NOMO-1 (cell line): ENCODE data around the gene LRMDA.
A peak's percentile ranks its signal among the peaks of the same experiment; 100 is the strongest.

ENCODE experiments used
- DNase-seq, 2 experiments: peaks; one replicate each; lab custom pipeline; 2025; ENCODE audit not compliant: unreplicated experiment in 2 of 2; lab: John Stamatoyannopoulos, UW

LRMDA gene

DNA sequence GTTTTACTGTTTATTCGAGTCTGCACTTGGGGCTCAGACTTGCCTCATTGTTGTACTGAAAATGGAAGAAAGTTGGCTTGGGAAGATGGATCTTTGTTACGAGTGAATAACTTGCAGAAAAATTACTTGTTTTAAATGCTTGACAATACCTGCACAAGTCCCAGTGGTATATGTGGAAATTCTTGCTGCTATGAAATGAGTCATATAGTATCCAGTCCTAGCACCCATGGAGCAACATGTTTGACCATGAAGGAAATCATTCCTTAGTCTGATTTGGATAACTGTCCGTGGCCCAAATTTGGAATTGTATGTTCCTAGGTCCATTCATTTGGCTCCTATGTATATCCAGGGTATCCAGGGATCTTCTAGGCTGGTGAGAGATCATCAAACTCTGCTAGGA lies 1109.4 kb downstream of the LRMDA start:
- no peak for DNase-seq

DNA sequence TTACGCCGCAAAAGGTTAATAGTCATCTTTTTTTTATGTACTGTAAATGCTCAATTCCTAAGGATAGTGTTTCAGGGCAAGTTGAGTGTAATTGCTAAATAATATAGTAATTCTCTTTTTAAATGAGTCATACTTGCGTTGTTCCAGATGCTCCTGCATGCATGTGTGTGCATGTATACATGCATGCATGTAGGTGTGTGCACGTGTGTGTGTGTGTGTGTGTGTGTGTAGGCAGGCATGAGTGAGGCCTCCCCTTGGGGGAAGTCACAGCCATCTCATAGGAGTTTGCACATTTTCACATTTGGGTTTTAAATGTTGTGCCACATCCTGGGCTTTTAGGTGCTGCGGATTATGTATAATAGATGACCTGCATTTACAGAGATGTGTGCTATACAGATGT lies 1110.4 kb downstream of the LRMDA start:
- DNase-seq, result no peak

DNA sequence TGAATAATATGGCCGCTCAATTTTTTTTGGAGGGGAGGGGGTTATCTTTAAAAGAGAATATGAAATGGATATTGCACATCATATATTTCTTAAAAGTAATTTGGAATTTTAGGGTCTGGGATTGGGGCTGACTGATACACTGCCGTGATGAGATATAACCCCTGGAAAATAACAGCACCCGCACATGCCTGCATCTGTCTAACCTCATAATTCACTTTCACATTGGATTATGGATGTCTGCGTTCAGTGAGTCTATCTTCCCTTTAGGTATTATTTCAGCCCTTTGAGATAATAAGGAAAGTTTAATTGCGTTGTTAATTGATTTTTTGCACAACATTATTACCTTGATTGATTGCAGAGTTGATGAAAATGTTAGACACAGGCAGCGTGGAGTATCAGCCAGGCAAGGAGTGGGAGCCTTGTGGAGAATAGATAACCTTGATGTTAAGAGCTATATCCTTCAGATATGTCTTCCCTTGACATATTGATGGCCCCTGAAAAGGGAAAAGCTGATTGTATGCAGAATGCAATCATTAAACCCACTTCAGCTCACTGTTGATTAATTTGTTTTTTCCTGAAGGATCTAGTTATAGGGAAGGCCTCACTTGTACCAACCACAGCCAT lies 1111.0 kb downstream of the LRMDA start:
- no peak for DNase-seq

DNA sequence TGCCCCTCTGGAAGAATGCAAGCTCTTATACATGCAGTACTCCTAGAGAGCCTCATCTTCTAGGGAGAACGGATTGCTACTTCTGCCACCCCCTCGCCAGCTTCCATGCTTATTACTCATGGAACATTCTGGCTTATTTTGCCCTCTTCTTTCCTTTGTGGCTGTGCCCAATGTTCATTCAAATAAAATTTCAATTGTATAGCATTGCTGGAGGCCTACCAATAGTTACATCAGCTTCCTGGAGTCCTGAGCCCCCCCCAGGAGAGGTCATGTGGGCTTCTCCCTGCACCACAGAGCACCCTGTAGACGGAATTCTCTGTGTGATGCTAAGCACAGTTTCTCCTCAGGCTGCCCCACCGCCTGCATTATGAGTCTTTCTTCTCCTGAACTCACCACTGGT lies 1112.2 kb downstream of the LRMDA start:
- no peak for DNase-seq

- no peak for DNase-seq
Observed at GRCh38 chr10:76544789-76545188, 1113.4 kb downstream of the LRMDA start.

GRCh38 chr10:76546411-76546810 lies 1115.0 kb downstream of the LRMDA start:
- DNase-seq, result no peak

DNA sequence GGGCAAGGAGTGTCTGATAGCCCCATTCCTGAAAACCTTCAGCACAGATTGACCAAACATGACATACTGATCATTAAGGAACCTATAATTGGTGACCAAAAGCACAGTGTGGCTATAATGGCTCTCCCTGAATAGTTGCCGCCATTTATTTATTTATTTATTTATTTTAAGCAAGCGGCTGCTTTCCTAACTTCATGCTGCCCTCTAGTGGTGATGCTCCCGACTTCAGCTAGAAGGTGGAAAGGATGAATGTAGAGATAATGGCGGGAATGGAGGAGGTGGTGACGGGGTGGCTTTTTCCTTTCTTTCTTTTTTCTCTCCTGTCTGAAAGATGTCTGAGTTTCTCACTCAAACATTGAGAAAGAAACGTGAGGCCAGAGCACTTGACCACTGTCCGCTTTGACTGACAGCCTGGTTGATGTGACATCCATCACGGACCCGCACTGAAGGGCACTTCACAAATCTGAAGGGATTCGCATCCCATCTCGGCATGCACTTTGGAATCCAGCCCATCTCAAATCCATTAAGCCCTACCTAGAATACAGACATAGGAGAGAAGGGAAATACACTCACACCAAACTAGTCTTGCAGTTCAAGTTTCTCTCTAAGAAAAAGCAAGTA lies 1116.0 kb downstream of the LRMDA start:
- peak in 1 of 2 experiments; percentile 48 for DNase-seq

GRCh38 chr10:76548716-76549115 lies 1117.3 kb downstream of the LRMDA start:
- DNase-seq, result no peak

GRCh38 chr10:76549171-76549570 lies 1117.7 kb downstream of the LRMDA start:
- no peak for DNase-seq

- peak in 1 of 2 experiments; percentile 28 for DNase-seq
Observed at GRCh38 chr10:76550806-76551205, 1119.4 kb downstream of the LRMDA start.

- peak; percentile 11 to 14 for DNase-seq
Observed at GRCh38 chr10:76552091-76552873, 1120.9 kb downstream of the LRMDA start.

GRCh38 chr10:76553263-76554032 lies 1122.0 kb downstream of the LRMDA start:
- no peak for DNase-seq

GRCh38 chr10:76554033-76554408 lies 1122.6 kb downstream of the LRMDA start:
- no peak for DNase-seq

DNA sequence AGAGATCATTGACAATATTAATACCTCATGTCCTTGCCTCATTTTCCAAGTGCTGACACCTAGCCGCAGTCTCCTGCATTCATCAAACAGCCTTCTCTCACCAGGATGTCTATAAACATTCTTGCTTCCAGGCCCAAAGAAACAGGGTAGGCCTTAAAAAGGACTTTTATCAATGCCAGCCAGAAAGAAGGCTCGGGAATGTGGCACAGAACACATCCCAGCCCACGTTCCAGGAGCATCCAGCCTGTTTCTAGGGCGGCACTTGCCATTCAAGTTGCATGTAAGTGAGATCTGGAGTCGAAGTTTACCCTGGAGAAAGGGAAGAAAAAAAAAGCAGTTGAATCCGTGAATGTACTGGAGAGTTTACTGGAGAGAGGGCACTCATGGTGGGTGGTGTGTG lies 1123.1 kb downstream of the LRMDA start:
- DNase-seq, result no peak

GRCh38 chr10:76555067-76555670 lies 1123.7 kb downstream of the LRMDA start:
- DNase-seq, result no peak

DNA sequence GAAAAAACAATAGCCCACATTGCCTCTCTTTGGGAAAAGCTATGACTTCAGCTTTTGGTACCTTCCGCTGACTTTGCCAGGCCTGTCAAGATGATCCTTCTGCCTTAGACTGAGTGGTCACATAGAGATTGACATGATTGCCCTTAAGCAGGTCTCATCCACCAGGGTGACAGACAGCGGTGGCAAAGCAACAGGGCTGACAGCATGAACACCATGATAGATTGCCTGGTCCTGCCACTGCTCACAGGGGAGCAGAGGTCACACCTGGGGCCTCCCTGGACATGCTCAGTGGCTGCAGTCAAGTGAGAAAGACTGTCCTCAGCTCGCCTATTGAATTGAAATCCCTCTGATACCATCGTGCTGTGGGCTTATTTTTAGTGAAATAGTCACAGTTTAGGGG lies 1125.9 kb downstream of the LRMDA start:
- DNase-seq, result no peak

GRCh38 chr10:76558586-76558985 lies 1127.2 kb downstream of the LRMDA start:
- no peak for DNase-seq

DNA sequence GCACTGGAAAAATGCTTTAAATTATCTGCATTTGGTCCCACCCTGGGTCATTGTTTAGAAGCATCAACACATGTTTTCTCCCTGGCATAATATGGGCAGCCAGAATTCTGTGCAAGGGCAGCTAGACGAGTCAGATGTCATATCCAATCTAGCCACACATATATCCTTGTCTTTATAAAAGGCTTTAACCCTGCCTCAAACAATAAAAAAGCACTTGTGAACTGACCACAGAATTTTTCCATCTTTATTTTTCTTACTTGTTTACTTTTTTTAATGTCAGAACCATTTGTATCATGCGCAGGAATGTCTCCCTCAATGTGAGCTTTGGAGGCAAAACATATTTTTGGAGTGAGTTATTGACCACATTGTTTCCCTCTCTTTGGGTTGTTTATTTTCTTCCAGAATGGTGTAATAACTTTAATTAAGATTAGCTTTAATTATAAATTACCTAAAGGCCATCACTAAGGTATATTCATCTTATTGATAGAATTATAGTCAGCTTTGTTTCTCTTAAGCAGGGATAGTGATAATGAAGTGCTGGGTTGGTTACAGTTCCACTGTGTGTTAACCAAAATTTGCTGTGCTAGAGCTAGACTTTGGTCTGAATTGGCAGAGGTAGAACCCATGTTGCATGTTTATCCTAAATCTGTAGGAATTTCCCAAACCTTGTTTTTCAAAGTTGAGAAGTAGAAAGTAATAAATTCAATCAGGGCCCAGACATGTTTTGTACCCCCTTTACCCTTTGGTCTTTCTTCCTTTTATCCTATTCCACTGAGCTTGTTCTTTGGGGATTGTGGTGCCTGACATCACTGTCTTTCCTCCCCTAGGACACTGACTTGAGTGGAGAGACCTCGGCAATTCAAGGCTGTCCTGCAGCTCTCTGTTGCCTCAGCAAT lies 1127.8 kb downstream of the LRMDA start:
- no peak for DNase-seq

GRCh38 chr10:76559892-76560220 lies 1128.4 kb downstream of the LRMDA start:
- no peak for DNase-seq

DNA sequence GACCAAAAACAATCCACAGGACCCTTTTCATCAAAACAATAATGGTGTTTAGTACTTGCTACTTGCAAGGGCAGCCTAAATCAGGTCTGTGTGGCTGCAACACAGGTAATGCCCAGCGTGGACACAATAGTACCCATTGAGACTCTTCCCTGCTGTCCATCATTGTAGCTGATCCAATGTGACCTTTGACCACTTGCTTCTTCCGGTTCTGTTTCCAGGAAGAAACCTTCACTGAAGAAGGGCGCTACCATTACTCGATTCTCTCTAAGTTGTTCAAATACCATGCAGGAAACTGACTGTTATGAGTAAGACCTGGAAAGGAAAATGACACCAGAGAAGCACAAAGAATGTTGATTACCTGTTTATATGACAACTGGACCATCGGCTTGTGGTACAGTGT lies 1128.9 kb downstream of the LRMDA start:
- DNase-seq, result no peak
